ENCODE results near the gene SPI1.

GRCh38 chr11:47305734-47306483 is 72.4 kb downstream of the SPI1 start:
- no peak for TF ChIP-seq CTCF (IDR thresholded peaks at IDR 0.05; ENCODE audit: insufficient read depth, low read length, poor library complexity, severe bottlenecking)
- TF ChIP-seq EZH2phosphoT487 (conservative IDR thresholded peaks at IDR 0.05; ENCODE audit: low read length) = no peak

All from SU-DHL-6 (cell line).